Peyer's patch (tissue), 4 donors: ENCODE measurements around the gene SMOC1.

Experiments used
- CTCF ChIP-seq, 6 experiments: fragments of 450-650 bp in 4 of 6; fragments of 200-600 bp in 2 of 6; sonication (generic) in 1 of 6; IDR thresholded peaks; one replicate each; pipeline ENCODE4 v1.5.1; 2017 to 2019; ENCODE audit warnings: antibody characterized with exemption in 6 of 6, mild to moderate bottlenecking in 3 of 6, moderate library complexity in 1 of 6
- POLR2A ChIP-seq, 2 donors: fragments of 450-650 bp; IDR thresholded peaks; one replicate each; pipeline ENCODE4 v1.5.1; 2017; ENCODE audit warnings: antibody characterized with exemption in 2 of 2, mild to moderate bottlenecking in 2 of 2, moderate library complexity in 2 of 2

GRCh38 chr14:69863083-69863482 is 16.1 kb upstream of the SMOC1 start:
- TF ChIP-seq CTCF (IDR thresholded peaks at IDR 0.05) (no peak), POLR2A (IDR thresholded peaks at IDR 0.05) (no peak)
